Neural progenitor cell (in vitro differentiated cells): ENCODE measurements around the gene EHD2.
"Not testable (repeated sequence)": the region's sequence is repeated elsewhere in the genome, so short reads cannot be mapped to it uniquely, and the experiment has no call there.

ENCODE experiments used
- EZH2 ChIP-seq: fragments of 200-600 bp; sonication (generic); IDR thresholded peaks from 2 replicates; pipeline ENCODE4 v1.6.1; 2017; ENCODE audit warnings: antibody characterized with exemption, mild to moderate bottlenecking, moderate library complexity
- EZH2phosphoT487 ChIP-seq: fragments of 200-600 bp; sonication (generic); IDR thresholded peaks from 2 replicates; pipeline ENCODE4 v1.6.1; 2017; ENCODE audit warnings: antibody characterized with exemption
- TF ChIP-seq, protein P1 (sequence below): fragments of 200-600 bp; sonication (generic); IDR thresholded peaks from 2 replicates; pipeline ENCODE4 v1.5.1; 2017; ENCODE audit warnings: antibody characterized with exemption, mild to moderate bottlenecking

DNA sequence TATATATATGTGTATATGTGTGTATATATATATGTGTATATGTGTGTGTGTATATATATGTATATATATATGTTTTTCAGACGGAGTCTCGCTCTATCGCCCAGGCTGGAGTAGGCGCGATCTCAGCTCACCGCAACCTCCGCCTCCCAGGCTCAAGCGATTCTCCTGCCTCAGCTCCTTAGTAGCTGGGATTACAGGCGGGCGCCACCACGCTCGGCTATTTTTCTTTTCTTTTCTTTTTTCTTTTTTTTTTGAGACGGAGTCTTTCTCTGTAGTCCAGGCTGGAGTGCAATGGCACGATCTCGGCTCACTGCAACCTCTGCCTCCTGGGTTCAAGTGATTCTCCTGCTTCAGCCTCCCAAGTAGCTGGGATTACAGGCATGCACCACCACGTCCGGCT is 32.9 kb downstream of the EHD2 start:
- TF ChIP-seq, protein P1, sequence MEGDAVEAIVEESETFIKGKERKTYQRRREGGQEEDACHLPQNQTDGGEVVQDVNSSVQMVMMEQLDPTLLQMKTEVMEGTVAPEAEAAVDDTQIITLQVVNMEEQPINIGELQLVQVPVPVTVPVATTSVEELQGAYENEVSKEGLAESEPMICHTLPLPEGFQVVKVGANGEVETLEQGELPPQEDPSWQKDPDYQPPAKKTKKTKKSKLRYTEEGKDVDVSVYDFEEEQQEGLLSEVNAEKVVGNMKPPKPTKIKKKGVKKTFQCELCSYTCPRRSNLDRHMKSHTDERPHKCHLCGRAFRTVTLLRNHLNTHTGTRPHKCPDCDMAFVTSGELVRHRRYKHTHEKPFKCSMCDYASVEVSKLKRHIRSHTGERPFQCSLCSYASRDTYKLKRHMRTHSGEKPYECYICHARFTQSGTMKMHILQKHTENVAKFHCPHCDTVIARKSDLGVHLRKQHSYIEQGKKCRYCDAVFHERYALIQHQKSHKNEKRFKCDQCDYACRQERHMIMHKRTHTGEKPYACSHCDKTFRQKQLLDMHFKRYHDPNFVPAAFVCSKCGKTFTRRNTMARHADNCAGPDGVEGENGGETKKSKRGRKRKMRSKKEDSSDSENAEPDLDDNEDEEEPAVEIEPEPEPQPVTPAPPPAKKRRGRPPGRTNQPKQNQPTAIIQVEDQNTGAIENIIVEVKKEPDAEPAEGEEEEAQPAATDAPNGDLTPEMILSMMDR = not testable (repeated sequence)
- TF ChIP-seq EZH2, EZH2phosphoT487: not testable (repeated sequence)
